Lower leg skin (tissue), 4 donors: ENCODE data around the gene NKX2-1. TPM values are rescaled to one million over a fixed set of nuclear protein-coding genes. Genes with fewer than 3 reads are reported as not detected.

Experiments used
- DNase-seq, 2 donors: peaks; one replicate each; pipeline ENCODE4 v3.0.0-alpha.2; 2019; ENCODE audit warnings: low spot score in 2 of 2
- H3K4me3 ChIP-seq: fragments of 200-600 bp; sonication (generic); 2 replicates; pipeline ENCODE4 v1.5.1; 2017; ENCODE audit warnings: mild to moderate bottlenecking, low read depth; ENCODE audit not compliant: poor library complexity, severe bottlenecking
- CTCF ChIP-seq, 3 donors: fragments of 450-650 bp; IDR thresholded peaks; one replicate each; pipeline ENCODE4 v1.5.1; 2016; ENCODE audit warnings: antibody characterized with exemption in 3 of 3, mild to moderate bottlenecking in 3 of 3, moderate library complexity in 2 of 3
- POLR2A ChIP-seq, 2 donors: fragments of 450-650 bp; IDR thresholded peaks; one replicate each; pipeline ENCODE4 v1.6.1; 2016 to 2017; ENCODE audit warnings: antibody characterized with exemption in 2 of 2, mild to moderate bottlenecking in 1 of 2, moderate library complexity in 1 of 2
- WGBS, 2 donors: methylation state at CpG; one replicate each; pipeline ENCODE4 v1.1.5; 2018; 5-methylcytosine and 5-hydroxymethylcytosine counted together
- intact Hi-C: fragments of 100-400 bp; cut with DNase I; formaldehyde crosslinking; loops from one replicate; pipeline ENCODE4 v1.15.0; 2023; ENCODE audit warnings: low total_unique reads
- total RNA-seq, 4 donors: library from RNA; depleted of rRNA; stranded (reverse); fragments of >200 nt; gene quantifications; one replicate each; pipeline ENCODE4 v1.1.0, GENCODE V29; 2016

Gene NKX2-1
- total RNA-seq, 4 donors from 2014 or later: not detected

- DNase-seq: no peak
- TF ChIP-seq CTCF (IDR thresholded peaks at IDR 0.05) (no peak), POLR2A (IDR thresholded peaks at IDR 0.05) (no peak)
- intact Hi-C loops: no loop called here
- H3K4me3 ChIP-seq: no peak overlapping the region
- 2 to 5% methylated on average over 34 to 38 of the region's 38 CpGs for WGBS, 2 donors
Observed at GRCh38 chr14:36513451-36514277, 6.4 kb downstream of the NKX2-1 start.

GRCh38 chr14:36513012-36513420 is 7.0 kb downstream of the NKX2-1 start:
- intact Hi-C loops: no loop called here
- H3K4me3 ChIP-seq: no peak overlapping the region
- no peak for DNase-seq
- TF ChIP-seq POLR2A (IDR thresholded peaks at IDR 0.05) (no peak), CTCF (IDR thresholded peaks at IDR 0.05) (no peak)
- 2 to 5% methylated on average over 17 of the region's 17 CpGs for WGBS, 2 donors

GRCh38 chr14:36512585-36513003 is 7.4 kb downstream of the NKX2-1 start:
- no peak for TF ChIP-seq CTCF (IDR thresholded peaks at IDR 0.05)
- TF ChIP-seq POLR2A (IDR thresholded peaks at IDR 0.05): no peak
- 2 to 6% methylated on average over 9 of the region's 9 CpGs for WGBS, 2 donors
- H3K4me3 ChIP-seq: no peak overlapping the region
- intact Hi-C loops: no loop called here
- no peak for DNase-seq

GRCh38 chr14:36511981-36512584 is 7.9 kb downstream of the NKX2-1 start:
- DNase-seq: no peak
- TF ChIP-seq CTCF (IDR thresholded peaks at IDR 0.05): no peak
- no peak for TF ChIP-seq POLR2A (IDR thresholded peaks at IDR 0.05)
- 12% methylated on average over 7 of the region's 7 CpGs for WGBS, 2 donors
- H3K4me3 ChIP-seq: no peak overlapping the region
- intact Hi-C loops: no loop called here

GRCh38 chr14:36510874-36511273 is 9.2 kb downstream of the NKX2-1 start:
- no peak for DNase-seq
- H3K4me3 ChIP-seq: no peak overlapping the region
- WGBS, 2 donors: 14 to 18% methylated on average over 6 of the region's 6 CpGs
- intact Hi-C loops: no loop called here
- TF ChIP-seq POLR2A (IDR thresholded peaks at IDR 0.05) (no peak), CTCF (IDR thresholded peaks at IDR 0.05) (no peak)
